ENCODE measurements around the gene TEX30.
"Not testable (repeated sequence)": the region's sequence is repeated elsewhere in the genome, so short reads cannot be mapped to it uniquely, and the experiment has no call there.

Gene TEX30

DNA sequence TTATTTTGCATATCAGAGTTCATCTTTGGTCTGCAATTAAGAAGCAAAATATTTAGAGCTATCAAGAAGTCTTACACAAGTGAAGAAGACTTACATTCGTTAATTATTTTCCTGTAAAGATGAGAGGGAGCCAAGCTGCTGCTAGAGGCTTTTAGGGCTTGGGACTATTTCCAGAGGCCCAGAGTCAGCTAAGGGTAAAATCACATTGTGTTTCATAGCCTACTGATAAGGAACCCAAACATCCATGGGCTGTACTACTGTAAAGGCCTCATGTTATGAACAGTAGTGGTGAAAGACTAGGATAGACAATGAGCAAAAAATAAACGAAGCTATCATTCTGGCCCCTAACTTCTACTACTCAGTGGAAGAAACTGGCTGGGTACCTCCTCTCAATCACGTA is 10.9 kb upstream of the TEX30 start:
- POLR2A ChIA-PET, result no interaction called here
- CTCF ChIA-PET, result interaction anchor here (1.4 to 2.5 kb wide), 2 partner anchors 16 to 193 kb away, joined by 6 to 11 read pairs; no protein-coding TSS in a partner anchor
- TF ChIP-seq, protein P1, sequence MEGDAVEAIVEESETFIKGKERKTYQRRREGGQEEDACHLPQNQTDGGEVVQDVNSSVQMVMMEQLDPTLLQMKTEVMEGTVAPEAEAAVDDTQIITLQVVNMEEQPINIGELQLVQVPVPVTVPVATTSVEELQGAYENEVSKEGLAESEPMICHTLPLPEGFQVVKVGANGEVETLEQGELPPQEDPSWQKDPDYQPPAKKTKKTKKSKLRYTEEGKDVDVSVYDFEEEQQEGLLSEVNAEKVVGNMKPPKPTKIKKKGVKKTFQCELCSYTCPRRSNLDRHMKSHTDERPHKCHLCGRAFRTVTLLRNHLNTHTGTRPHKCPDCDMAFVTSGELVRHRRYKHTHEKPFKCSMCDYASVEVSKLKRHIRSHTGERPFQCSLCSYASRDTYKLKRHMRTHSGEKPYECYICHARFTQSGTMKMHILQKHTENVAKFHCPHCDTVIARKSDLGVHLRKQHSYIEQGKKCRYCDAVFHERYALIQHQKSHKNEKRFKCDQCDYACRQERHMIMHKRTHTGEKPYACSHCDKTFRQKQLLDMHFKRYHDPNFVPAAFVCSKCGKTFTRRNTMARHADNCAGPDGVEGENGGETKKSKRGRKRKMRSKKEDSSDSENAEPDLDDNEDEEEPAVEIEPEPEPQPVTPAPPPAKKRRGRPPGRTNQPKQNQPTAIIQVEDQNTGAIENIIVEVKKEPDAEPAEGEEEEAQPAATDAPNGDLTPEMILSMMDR (IDR thresholded peaks at IDR 0.05; ENCODE audit: control extremely low read depth, extremely low read depth, low read depth, missing control alignments), result no peak
- no peak for DNase-seq (ENCODE audit: extremely low spot score)

DNA sequence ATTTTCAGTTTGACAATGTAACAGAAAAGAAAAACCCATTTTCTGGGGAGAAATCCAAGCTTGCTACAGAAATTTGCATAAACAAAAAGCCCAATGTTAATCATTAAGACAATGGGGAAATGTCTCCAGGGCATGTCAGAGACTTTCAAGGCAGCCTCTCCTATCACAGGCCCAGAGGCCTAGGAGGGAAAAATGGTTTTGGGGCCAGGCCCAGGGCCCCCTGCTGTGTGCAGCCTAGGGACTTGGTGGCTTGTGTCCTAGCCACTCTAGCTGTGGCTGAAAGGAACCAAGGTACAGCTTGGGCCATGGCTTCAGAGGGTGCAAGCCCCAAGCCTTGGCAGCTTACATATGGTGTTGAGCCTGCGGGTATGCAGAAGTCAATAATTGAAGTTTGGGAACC is 8.0 kb upstream of the TEX30 start:
- CTCF ChIA-PET, result interaction anchor here (1.6 to 4.1 kb wide), 2 partner anchors 11 to 19 kb away, joined by 3 to 13 read pairs; no protein-coding TSS in a partner anchor
- no peak for DNase-seq (ENCODE audit: extremely low spot score)
- TF ChIP-seq, protein P1 (IDR thresholded peaks at IDR 0.05; ENCODE audit: control extremely low read depth, extremely low read depth, low read depth, missing control alignments), result no peak
- POLR2A ChIA-PET, result no interaction called here

DNA sequence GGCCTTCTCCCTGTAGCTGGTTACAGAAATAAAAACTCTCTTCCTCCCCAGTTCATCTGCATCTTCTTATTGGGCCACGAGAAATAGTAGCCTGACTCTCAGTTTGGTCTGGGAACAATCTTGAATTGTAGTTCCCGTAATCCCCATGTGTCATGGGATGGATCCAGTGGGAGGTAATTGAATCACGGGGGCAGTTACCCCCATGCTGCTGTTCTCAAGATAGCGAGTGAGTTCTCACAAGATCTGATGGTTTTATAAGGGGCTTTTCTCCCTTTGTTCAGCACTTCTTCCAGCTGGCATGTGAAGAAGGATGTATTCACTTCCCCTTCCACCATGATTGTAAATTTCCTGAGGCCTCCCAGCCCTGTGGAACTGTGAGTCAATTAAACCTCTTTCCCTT is 7.1 kb upstream of the TEX30 start:
- DNase-seq (ENCODE audit: extremely low spot score); POLR2A ChIA-PET: not testable (repeated sequence)
- CTCF ChIA-PET, result interaction anchor here (4.1 kb wide), 1 partner anchor 20 kb away, joined by 13 read pairs; no protein-coding TSS in a partner anchor

DNA sequence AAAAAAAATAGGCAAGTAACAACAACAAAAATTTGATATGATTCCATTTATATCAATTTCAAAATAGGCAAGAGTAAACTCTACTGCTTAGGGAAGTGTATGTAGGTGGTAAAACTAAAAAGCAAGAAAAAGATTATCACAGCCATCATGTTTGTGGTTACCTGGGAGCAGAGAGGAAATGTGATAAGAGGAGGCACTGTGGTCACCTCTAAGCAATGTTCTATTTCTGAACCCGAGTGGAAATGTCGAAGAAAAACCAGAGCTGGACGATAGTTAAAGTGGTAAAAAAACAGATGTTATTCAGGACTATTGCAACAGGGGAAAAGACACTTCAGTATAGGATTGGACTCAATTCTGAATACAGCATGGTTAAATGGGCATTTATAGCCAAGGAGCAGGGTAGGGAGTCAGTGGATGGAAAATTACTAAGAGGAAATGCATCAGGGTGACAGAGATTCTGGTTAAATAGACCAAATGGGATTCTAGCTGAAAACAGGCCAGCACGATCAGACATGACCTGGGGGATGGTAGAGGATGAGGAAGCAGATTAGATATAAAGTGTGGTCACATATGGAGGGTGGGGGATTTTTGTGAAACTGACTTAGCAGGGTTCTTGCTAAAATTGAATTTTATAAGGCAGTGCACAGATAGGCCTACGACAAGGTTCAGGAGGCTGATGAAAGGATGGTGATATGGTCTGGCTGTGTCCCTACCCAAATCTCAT is 6.0 kb upstream of the TEX30 start:
- POLR2A ChIA-PET, result no interaction called here
- no peak for DNase-seq (ENCODE audit: extremely low spot score)
- CTCF ChIA-PET, result interaction anchor here (4.1 kb wide), 1 partner anchor 21 kb away, joined by 13 read pairs; no protein-coding TSS in a partner anchor
- TF ChIP-seq, protein P1 (IDR thresholded peaks at IDR 0.05; ENCODE audit: control extremely low read depth, extremely low read depth, low read depth, missing control alignments), result no peak

DNA sequence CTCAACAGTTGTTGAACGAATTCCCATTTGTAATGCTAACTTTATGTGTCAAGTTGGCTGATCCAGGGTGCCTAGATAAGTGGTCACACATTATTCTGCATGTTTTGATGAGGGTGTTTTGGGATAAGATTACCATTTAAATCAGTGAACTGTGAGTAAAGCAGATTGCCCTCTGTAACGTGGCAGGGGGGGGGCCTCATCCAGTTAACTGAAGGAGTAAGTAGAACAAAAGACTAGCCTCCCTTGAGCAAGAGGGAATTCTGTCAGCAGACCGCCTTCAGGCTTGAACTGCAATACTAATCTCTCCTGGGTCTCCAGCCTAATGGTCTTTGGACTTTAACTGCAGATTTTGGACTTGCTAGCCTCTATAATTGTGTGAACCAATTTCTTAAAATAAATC is 4.2 kb upstream of the TEX30 start:
- POLR2A ChIA-PET, result no interaction called here
- CTCF ChIA-PET, result no interaction called here
- no peak for DNase-seq (ENCODE audit: extremely low spot score)
- TF ChIP-seq, protein P1 (IDR thresholded peaks at IDR 0.05; ENCODE audit: control extremely low read depth, extremely low read depth, low read depth, missing control alignments), result no peak

DNA sequence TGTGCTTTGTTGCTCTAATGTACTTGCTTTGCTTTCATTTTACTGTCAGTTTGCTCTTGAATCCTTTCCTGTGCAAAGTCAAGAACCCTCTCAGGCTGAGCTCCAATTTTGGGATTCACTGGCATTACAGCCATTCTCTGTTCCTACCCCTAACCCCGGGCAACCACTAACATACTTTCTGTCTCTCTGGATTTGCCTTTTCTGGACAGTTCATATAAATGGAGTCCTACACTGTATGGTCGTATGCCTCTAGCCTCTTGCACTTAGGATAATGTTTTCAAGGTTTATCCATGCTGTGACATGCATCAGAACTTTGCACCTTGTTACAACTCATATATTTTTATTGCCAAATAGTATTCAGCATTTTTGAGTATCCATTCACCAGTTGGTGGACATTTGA is 2.7 kb upstream of the TEX30 start:
- ChIA-PET CTCF (interaction anchor here (1.1 to 5.0 kb wide), 4 partner anchors 10 to 25 kb away, joined by 3 to 24 read pairs (median 3); no protein-coding TSS in a partner anchor), POLR2A (no interaction called here)
- DNase-seq (ENCODE audit: extremely low spot score), result no peak
- TF ChIP-seq, protein P1 (IDR thresholded peaks at IDR 0.05; ENCODE audit: control extremely low read depth, extremely low read depth, low read depth, missing control alignments), result no peak

Data from GM10248 (cell line).